ENCODE results near the gene NBEA. TPM values are rescaled to one million over a fixed set of nuclear protein-coding genes. Genes with fewer than 3 reads are reported as not detected.

Gene NBEA
- total RNA-seq, 1 experiment from 2014 or later, result 3.3 TPM

DNA sequence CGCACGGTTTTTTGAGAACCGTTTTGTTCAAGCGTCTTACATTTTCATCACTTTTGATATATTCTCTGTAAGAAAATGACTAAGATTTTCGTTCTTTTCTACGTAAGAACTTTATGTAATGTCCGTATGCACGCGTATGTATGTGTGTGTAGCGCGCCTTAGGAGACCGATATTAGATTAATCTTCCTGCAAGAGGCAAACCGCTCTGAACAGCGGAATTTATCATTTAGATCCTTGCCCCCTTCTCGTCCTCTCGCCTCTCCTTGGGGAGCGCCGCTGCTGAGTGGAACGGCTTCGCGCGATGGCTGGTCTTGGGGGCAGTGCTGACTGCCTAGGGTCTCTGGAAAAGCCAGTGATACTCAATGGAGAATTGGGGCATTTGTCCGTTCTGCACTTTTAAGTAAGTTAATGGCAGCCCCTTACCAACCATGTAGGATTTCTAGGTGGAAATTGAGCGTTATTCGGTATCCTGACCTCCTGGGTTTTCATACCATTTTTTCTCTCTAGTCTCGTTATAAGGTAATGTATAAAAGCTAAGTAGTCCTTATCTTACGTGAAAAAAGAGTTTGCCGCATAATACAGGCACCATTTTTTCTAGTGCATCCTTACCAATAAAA lies 529.7 kb downstream of the NBEA start:
- H3K27ac Mint-ChIP-seq (ENCODE audit: low read depth, unreplicated experiment), result no peak overlapping the region
- no peak overlapping the region for H3K4me3 Mint-ChIP-seq (ENCODE audit: unreplicated experiment)
- no peaks in the 10 kb centered on the region for H3K9me3 Mint-ChIP-seq (ENCODE audit: unreplicated experiment)

DNA sequence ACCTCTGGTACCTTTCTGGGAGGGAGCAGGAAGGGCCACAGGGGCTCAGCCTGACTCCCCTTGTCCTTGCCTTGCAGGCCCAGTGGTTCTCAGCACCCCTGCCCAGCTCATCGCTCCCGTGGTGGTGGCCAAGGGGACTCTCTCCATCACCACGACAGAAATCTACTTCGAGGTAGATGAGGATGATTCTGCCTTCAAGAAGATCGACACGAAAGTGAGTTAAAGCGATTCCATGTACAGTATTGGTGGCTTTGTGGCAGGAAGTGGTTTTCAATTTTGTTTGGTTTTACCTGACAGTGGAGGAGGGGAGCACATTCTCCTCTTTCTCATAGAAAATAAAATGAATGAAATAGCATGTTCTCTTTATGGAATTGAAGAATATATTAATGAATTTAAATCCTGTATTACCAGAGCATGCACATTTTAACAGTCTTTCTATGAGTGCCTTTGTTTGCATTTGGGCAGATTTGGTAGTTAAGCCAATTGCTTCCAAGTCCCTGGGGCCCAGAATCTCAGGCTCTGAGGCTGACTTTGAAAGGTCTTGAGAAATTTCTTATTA lies 530.3 kb downstream of the NBEA start:
- POLR2A ChIA-PET, result no interaction called here
- BruUV-seq (replicated peaks), result no TSS peak
- Mint-ChIP-seq H3K36me3 (ENCODE audit: insufficient read depth, unreplicated experiment) (no peaks in the 10 kb centered on the region), H3K4me3 (ENCODE audit: unreplicated experiment) (no peak overlapping the region), H3K27me3 (ENCODE audit: insufficient read depth, unreplicated experiment) (no peaks in the 10 kb centered on the region), H3K27ac (ENCODE audit: low read depth, unreplicated experiment) (no peak overlapping the region), H3K4me1 (ENCODE audit: insufficient read depth, unreplicated experiment) (no peaks in the 10 kb centered on the region), H3K9me3 (ENCODE audit: unreplicated experiment) (no peaks in the 10 kb centered on the region)
- TF ChIP-seq, protein P1, sequence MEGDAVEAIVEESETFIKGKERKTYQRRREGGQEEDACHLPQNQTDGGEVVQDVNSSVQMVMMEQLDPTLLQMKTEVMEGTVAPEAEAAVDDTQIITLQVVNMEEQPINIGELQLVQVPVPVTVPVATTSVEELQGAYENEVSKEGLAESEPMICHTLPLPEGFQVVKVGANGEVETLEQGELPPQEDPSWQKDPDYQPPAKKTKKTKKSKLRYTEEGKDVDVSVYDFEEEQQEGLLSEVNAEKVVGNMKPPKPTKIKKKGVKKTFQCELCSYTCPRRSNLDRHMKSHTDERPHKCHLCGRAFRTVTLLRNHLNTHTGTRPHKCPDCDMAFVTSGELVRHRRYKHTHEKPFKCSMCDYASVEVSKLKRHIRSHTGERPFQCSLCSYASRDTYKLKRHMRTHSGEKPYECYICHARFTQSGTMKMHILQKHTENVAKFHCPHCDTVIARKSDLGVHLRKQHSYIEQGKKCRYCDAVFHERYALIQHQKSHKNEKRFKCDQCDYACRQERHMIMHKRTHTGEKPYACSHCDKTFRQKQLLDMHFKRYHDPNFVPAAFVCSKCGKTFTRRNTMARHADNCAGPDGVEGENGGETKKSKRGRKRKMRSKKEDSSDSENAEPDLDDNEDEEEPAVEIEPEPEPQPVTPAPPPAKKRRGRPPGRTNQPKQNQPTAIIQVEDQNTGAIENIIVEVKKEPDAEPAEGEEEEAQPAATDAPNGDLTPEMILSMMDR (IDR thresholded peaks at IDR 0.05; ENCODE audit: unreplicated experiment), result no peak
- DNase-seq (ENCODE audit: unreplicated experiment), result no peak
- CTCF ChIA-PET, result no interaction called here
- intact Hi-C loops (cut with micrococcal nuclease), result no loop called here

More for the DNA sequence above, 529.7 kb downstream of the NBEA start:
- DNase-seq (ENCODE audit: unreplicated experiment), result no peak
- no peaks in the 10 kb centered on the region for H3K36me3 Mint-ChIP-seq (ENCODE audit: insufficient read depth, unreplicated experiment)
- POLR2A ChIA-PET, result no interaction called here
- no TSS peak for BruUV-seq (replicated peaks)
- TF ChIP-seq, protein P1 (IDR thresholded peaks at IDR 0.05; ENCODE audit: unreplicated experiment), result no peak
- intact Hi-C loops (cut with micrococcal nuclease), result no loop called here
- H3K4me1 Mint-ChIP-seq (ENCODE audit: insufficient read depth, unreplicated experiment), result no peaks in the 10 kb centered on the region
- H3K27me3 Mint-ChIP-seq (ENCODE audit: insufficient read depth, unreplicated experiment), result no peaks in the 10 kb centered on the region
- CTCF ChIA-PET, result no interaction called here

DNA sequence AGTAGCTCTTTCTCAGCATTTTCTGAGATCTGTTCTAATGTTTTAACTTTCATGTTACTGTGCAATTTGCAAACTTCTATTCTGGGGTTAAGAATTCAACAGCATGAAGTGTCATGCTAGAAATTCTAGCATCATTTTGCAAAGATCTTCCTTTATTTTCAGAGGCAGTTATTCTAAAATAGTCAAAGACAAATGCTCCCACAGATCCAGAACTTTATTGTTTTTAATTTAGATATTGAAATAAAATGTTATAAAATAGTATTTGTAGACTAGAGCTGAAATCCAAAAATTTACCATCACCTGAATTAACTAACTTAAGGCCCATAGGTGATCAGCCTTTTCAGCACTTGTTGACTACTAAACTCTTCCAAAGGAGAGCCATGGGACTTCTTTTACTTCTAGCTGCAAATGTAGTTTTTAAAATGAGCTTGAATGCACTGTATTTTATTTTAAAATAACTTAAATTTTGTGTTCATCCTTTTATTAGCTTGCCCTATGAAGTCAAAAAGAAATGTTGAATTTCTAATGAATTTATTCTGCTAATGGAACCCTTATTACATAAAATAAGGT lies 531.2 kb downstream of the NBEA start:
- no peak for DNase-seq (ENCODE audit: unreplicated experiment)
- TF ChIP-seq, protein P1 (IDR thresholded peaks at IDR 0.05; ENCODE audit: unreplicated experiment), result no peak
- no peaks in the 10 kb centered on the region for H3K36me3 Mint-ChIP-seq (ENCODE audit: insufficient read depth, unreplicated experiment)
- ChIA-PET POLR2A (no interaction called here), CTCF (no interaction called here)
- H3K27me3 Mint-ChIP-seq (ENCODE audit: insufficient read depth, unreplicated experiment), result no peaks in the 10 kb centered on the region
- intact Hi-C loops (cut with micrococcal nuclease), result no loop called here
- no TSS peak for BruUV-seq (replicated peaks)
- H3K9me3 Mint-ChIP-seq (ENCODE audit: unreplicated experiment), result no peaks in the 10 kb centered on the region
- H3K4me3 Mint-ChIP-seq (ENCODE audit: unreplicated experiment), result no peak overlapping the region
- no peak overlapping the region for H3K27ac Mint-ChIP-seq (ENCODE audit: low read depth, unreplicated experiment)
- no peaks in the 10 kb centered on the region for H3K4me1 Mint-ChIP-seq (ENCODE audit: insufficient read depth, unreplicated experiment)

DNA sequence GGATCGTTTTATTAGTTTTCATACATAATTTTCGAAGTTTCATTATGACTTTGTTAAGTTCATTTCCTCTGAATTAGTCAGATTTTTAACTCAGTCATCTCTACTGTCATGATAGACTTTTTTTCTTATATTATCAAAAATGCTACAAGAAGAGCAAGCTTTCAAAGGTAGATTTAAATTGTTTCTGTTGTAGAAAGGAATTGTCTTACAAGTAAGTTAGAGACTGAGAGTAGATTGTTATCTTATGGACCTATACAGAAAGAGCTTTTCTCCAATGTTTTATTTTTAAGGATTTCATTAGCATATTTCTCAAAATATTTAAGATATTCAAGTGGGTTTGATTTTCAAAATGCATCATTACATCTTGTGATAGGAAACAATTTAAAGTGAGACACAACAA lies 531.7 kb downstream of the NBEA start:
- H3K27ac Mint-ChIP-seq (ENCODE audit: low read depth, unreplicated experiment), result no peak overlapping the region
- BruUV-seq (replicated peaks), result no TSS peak
- ChIA-PET POLR2A (no interaction called here), CTCF (no interaction called here)
- intact Hi-C loops (cut with micrococcal nuclease), result no loop called here
- H3K9me3 Mint-ChIP-seq (ENCODE audit: unreplicated experiment), result no peaks in the 10 kb centered on the region
- H3K27me3 Mint-ChIP-seq (ENCODE audit: insufficient read depth, unreplicated experiment), result no peaks in the 10 kb centered on the region
- no peak for DNase-seq (ENCODE audit: unreplicated experiment)
- TF ChIP-seq, protein P1 (IDR thresholded peaks at IDR 0.05; ENCODE audit: unreplicated experiment), result no peak
- no peaks in the 10 kb centered on the region for H3K4me1 Mint-ChIP-seq (ENCODE audit: insufficient read depth, unreplicated experiment)
- no peaks in the 10 kb centered on the region for H3K36me3 Mint-ChIP-seq (ENCODE audit: insufficient read depth, unreplicated experiment)
- no peak overlapping the region for H3K4me3 Mint-ChIP-seq (ENCODE audit: unreplicated experiment)

Data from MCF 10A (cell line).